ENCODE results near the gene CDR2. TPM values are rescaled to one million over a fixed set of nuclear protein-coding genes. Genes with fewer than 3 reads are reported as not detected.
A peak's percentile ranks its signal among the peaks of the same experiment; 100 is the strongest.
"Not testable (repeated sequence)": the region's sequence is repeated elsewhere in the genome, so short reads cannot be mapped to it uniquely, and the experiment has no call there.

CDR2 gene
- total and polyA plus RNA-seq, 2 donors (not counting 1 experiment from before 2014, with no cell fraction given) = 8.0 to 11.3 TPM

- Histone ChIP-seq H3K4me1 (ENCODE audit: control insufficient read depth in 2 of 2, insufficient read depth in 2 of 2, low read length in 2 of 2) (peaks cover 13 to 23% of the 10 kb centered on the region in 2 donors), H2AFZ (ENCODE audit: insufficient read depth, low read depth, low read length, poor library complexity, severe bottlenecking) (no peak overlapping the region), H3K27ac (ENCODE audit: low read length in 2 of 2) (no peak overlapping the region), H3K79me2 (ENCODE audit: control insufficient read depth, insufficient read depth, low read length) (peaks cover 68% of the 10 kb centered on the region), H3K36me3 (replicated peaks in 1 of 2; ENCODE audit: control extremely low read depth in 1 of 2, control insufficient read depth in 1 of 2, extremely low read depth in 1 of 2, insufficient read depth in 2 of 2, low read length in 1 of 2) (peaks cover 11 to 60% of the 10 kb centered on the region in 2 experiments), H3K4me3 (ENCODE audit: control extremely low read depth in 1 of 5, extremely low read depth in 1 of 5, insufficient read depth in 1 of 5, low read depth in 2 of 5, low read length in 4 of 5) (no peak overlapping the region), H3K4me2 (replicated peaks; ENCODE audit: low read depth, low read length, poor library complexity, severe bottlenecking) (no peak overlapping the region), H3K9ac (ENCODE audit: low read length) (no peak overlapping the region), H4K20me1 (ENCODE audit: control insufficient read depth, insufficient read depth, low read length, poor library complexity, severe bottlenecking) (peaks cover 82% of the 10 kb centered on the region), H3K9me3 (ENCODE audit: control extremely low read depth in 1 of 3, control insufficient read depth in 2 of 3, insufficient read depth in 1 of 3, low read length in 2 of 3) (no peaks in the 10 kb centered on the region), H3K27me3 (replicated peaks in 1 of 4; ENCODE audit: control extremely low read depth in 1 of 4, control insufficient read depth in 3 of 4, insufficient read depth in 4 of 4, low read length in 3 of 4) (no peaks in the 10 kb centered on the region)
- DNase-seq = peak; percentile 13
- Mint-ChIP-seq H3K27me3 (no peaks in the 10 kb centered on the region), H3K9me3 (ENCODE audit: insufficient read depth) (no peaks in the 10 kb centered on the region), H3K4me3 (no peak overlapping the region), H3K4me1 (peaks cover 32% of the 10 kb centered on the region), H3K27ac (no peak overlapping the region)
- POLR2A ChIA-PET = no interaction called here
- intact Hi-C loops (cut with micrococcal nuclease) = no loop called here
- CTCF ChIA-PET = no interaction called here
- no peak for TF ChIP-seq EZH2 (IDR thresholded peaks at IDR 0.05; ENCODE audit: borderline replicate concordance, insufficient read depth, low read depth, low read length, poor library complexity, severe bottlenecking)
- no peak for TF ChIP-seq CTCF (IDR thresholded peaks at IDR 0.05)
- ATAC-seq (ENCODE audit: low read depth) = no peak
- 98% methylated on average over 10 of the region's 12 CpGs for WGBS (ENCODE audit: insufficient coverage)
These were observed 71.5 kb downstream of the CDR2 start for GRCh38 chr16:22302776-22303363.

- H3K27ac ChIP-seq (ENCODE audit: low read length in 2 of 2); H3K9me3 ChIP-seq (ENCODE audit: control extremely low read depth in 1 of 3, control insufficient read depth in 2 of 3, insufficient read depth in 1 of 3, low read length in 2 of 3); POLR2A ChIA-PET; H3K27ac Mint-ChIP-seq; H3K27me3 Mint-ChIP-seq; DNase-seq; H3K27me3 ChIP-seq (replicated peaks in 1 of 4; ENCODE audit: control extremely low read depth in 1 of 4, control insufficient read depth in 3 of 4, insufficient read depth in 4 of 4, low read length in 3 of 4); H3K4me3 Mint-ChIP-seq; ATAC-seq (ENCODE audit: low read depth); H3K4me3 ChIP-seq (ENCODE audit: control extremely low read depth in 1 of 5, extremely low read depth in 1 of 5, insufficient read depth in 1 of 5, low read depth in 2 of 5, low read length in 4 of 5); intact Hi-C loops (cut with micrococcal nuclease); H3K9me3 Mint-ChIP-seq (ENCODE audit: insufficient read depth); H3K4me2 ChIP-seq (replicated peaks; ENCODE audit: low read depth, low read length, poor library complexity, severe bottlenecking); H2AFZ ChIP-seq (ENCODE audit: insufficient read depth, low read depth, low read length, poor library complexity, severe bottlenecking); H3K9ac ChIP-seq (ENCODE audit: low read length): not testable (repeated sequence)
- peaks cover 11 to 45% of the 10 kb centered on the region in 2 experiments for H3K36me3 ChIP-seq (replicated peaks in 1 of 2; ENCODE audit: control extremely low read depth in 1 of 2, control insufficient read depth in 1 of 2, extremely low read depth in 1 of 2, insufficient read depth in 2 of 2, low read length in 1 of 2)
- 97% methylated on average over 5 of the region's 7 CpGs for WGBS (ENCODE audit: insufficient coverage)
- H3K79me2 ChIP-seq (ENCODE audit: control insufficient read depth, insufficient read depth, low read length) = peaks cover 63% of the 10 kb centered on the region
- CTCF ChIA-PET = interaction anchor here (0.6 to 6.8 kb wide), 10 partner anchors 8 to 345 kb away, joined by 3 to 53 read pairs (median 5); partner anchors contain the start of gene PDZD9
- H3K4me1 ChIP-seq (ENCODE audit: control insufficient read depth in 2 of 2, insufficient read depth in 2 of 2, low read length in 2 of 2) = peaks cover 16 to 30% of the 10 kb centered on the region in 2 donors
- peaks cover 68% of the 10 kb centered on the region for H4K20me1 ChIP-seq (ENCODE audit: control insufficient read depth, insufficient read depth, low read length, poor library complexity, severe bottlenecking)
- peaks cover 38% of the 10 kb centered on the region for H3K4me1 Mint-ChIP-seq
These were observed 73.0 kb downstream of the CDR2 start for GRCh38 chr16:22301423-22301822.
